Endothelial cell of umbilical vein (primary cell): Measurements from ENCODE around the gene UBB. TPM values are rescaled to one million over a fixed set of nuclear protein-coding genes. Genes with fewer than 3 reads are reported as not detected.

Experiments used
- Bru-seq: library from RNA; stranded (reverse); fragments of 400-500 nt; gene quantifications from one replicate; lab custom pipeline; 2021; lab: Mats Ljungman, UMichigan
- BruChase-seq, 2 experiments: library from RNA; stranded (reverse); fragments of 400-500 nt; gene quantifications; one replicate each; lab custom pipeline; 2021; lab: Mats Ljungman, UMichigan
- BruUV-seq: library from RNA; stranded (reverse); fragments of 400-500 nt; replicated peaks from 2 replicates; lab custom pipeline; 2021; lab: Mats Ljungman, UMichigan
- CTCF ChIA-PET: fragments of 300-600, 350-600 bp; sonication (Branson Sonifier 250); formaldehyde crosslinking; loops from one replicate; lab custom pipeline; 2021; ENCODE audit warnings: antibody characterized with exemption, inconsistent platforms; lab: Charles Lee
- POLR2A ChIA-PET: fragments of 300-600, 350-600 bp; sonication (Branson Sonifier 250); formaldehyde crosslinking; loops from one replicate; lab custom pipeline; 2021; ENCODE audit warnings: antibody characterized with exemption, inconsistent platforms; lab: Charles Lee
- DNase-seq: peaks from one replicate; pipeline ENCODE4 v3.0.0-alpha.2; 2011; ENCODE audit warnings: low read depth, low spot score
- FAIRE-seq: peaks from 2 replicates; lab custom pipeline; 2011; peaks lifted over from hg19 to GRCh38; lab: Jason Lieb, UNC
- H2AFZ ChIP-seq: 2 replicates; pipeline ENCODE4 v1.6.0; 2012; ENCODE audit warnings: low read depth, low read length, control low read depth, inconsistent platforms
- H3K27ac ChIP-seq: 2 replicates; pipeline ENCODE4 v1.5.1; 2011; ENCODE audit warnings: low read depth, mild to moderate bottlenecking, control low read depth, low read length, moderate library complexity; ENCODE audit not compliant: insufficient read depth
- H3K27me3 ChIP-seq, 2 experiments: 2 replicates each; pipeline versions ENCODE4 v1.6.0 to v1.6.1; 2011; ENCODE audit warnings: low read length in 2 of 2, mixed read lengths in 1 of 2; ENCODE audit not compliant: control insufficient read depth in 2 of 2, insufficient read depth in 2 of 2
- H3K36me3 ChIP-seq, 2 experiments: 2 replicates in 1 of 2; 3 replicates in 1 of 2; pipeline ENCODE4 v1.5.1; 2011; ENCODE audit warnings: low read length in 2 of 2, mild to moderate bottlenecking in 1 of 2, moderate library complexity in 1 of 2; ENCODE audit not compliant: control insufficient read depth in 2 of 2, insufficient read depth in 2 of 2; ENCODE audit errors: extremely low read depth in 1 of 2
- H3K4me1 ChIP-seq: 3 replicates; pipeline ENCODE4 v1.5.1; 2011; ENCODE audit warnings: mild to moderate bottlenecking, low read length; ENCODE audit not compliant: control insufficient read depth, insufficient read depth; ENCODE audit errors: extremely low read depth
- H3K4me2 ChIP-seq: 2 replicates; pipeline ENCODE4 v1.6.1; 2011; ENCODE audit warnings: low read length, control low read depth, mixed read lengths; ENCODE audit not compliant: insufficient read depth
- H3K4me3 ChIP-seq, 3 experiments: fragments of 200-600 bp in 1 of 3; sonication (generic), shearing (Covaris generic) in 1 of 3; replicated peaks in 1 of 3; 2 replicates each; pipeline ENCODE4 v1.5.1; 2011 to 2016; ENCODE audit warnings: control low read depth in 3 of 3, low read length in 3 of 3, mild to moderate bottlenecking in 2 of 3, inconsistent platforms in 1 of 3, low read depth in 1 of 3, moderate library complexity in 1 of 3; ENCODE audit not compliant: insufficient read depth in 1 of 3
- H3K79me2 ChIP-seq: 2 replicates; pipeline ENCODE4 v1.6.0; 2012; ENCODE audit warnings: low read length, inconsistent platforms; ENCODE audit not compliant: control insufficient read depth, insufficient read depth
- H3K9ac ChIP-seq: replicated peaks from 2 replicates; pipeline ENCODE3; 2011; ENCODE audit warnings: low read length, control low read depth; ENCODE audit not compliant: insufficient read depth; ENCODE audit errors: extremely low read depth
- H3K9me1 ChIP-seq: replicated peaks from 3 replicates; pipeline ENCODE4 v1.6.0; 2011; ENCODE audit warnings: mild to moderate bottlenecking, low read length; ENCODE audit not compliant: control insufficient read depth, insufficient read depth; ENCODE audit errors: extremely low read depth
- H3K9me3 ChIP-seq: replicated peaks from 2 replicates; pipeline ENCODE4 v1.5.1; 2012; ENCODE audit warnings: low read length, inconsistent platforms; ENCODE audit not compliant: control insufficient read depth, insufficient read depth
- H4K20me1 ChIP-seq: replicated peaks from 2 replicates; pipeline ENCODE3; 2011; ENCODE audit warnings: mild to moderate bottlenecking, low read length; ENCODE audit not compliant: control insufficient read depth, insufficient read depth; ENCODE audit errors: extremely low read depth
- CTCF ChIP-seq, 2 donors: IDR thresholded peaks; 1 replicate in 1 of 2; 2 replicates in 1 of 2; pipeline ENCODE4 v1.5.1; 2011; ENCODE audit warnings: low read length in 2 of 2, mild to moderate bottlenecking in 2 of 2, moderate library complexity in 2 of 2, control low read depth in 1 of 2, inconsistent platforms in 1 of 2, low read depth in 1 of 2; ENCODE audit not compliant: insufficient read depth in 1 of 2; ENCODE audit errors: extremely low read depth in 1 of 2
- EZH2 ChIP-seq: IDR thresholded peaks from 2 replicates; pipeline ENCODE4 v1.6.1; 2012; ENCODE audit warnings: borderline replicate concordance, low read depth, mild to moderate bottlenecking, moderate library complexity, low read length, inconsistent platforms; ENCODE audit not compliant: severe bottlenecking
- FOS ChIP-seq: IDR thresholded peaks from 2 replicates; pipeline ENCODE4 v1.6.1; 2011; ENCODE audit warnings: mild to moderate bottlenecking, low read length, moderate library complexity, borderline replicate concordance; ENCODE audit not compliant: insufficient read depth
- GATA2 ChIP-seq: IDR thresholded peaks from 2 replicates; pipeline ENCODE4 v1.7.0; 2011; ENCODE audit warnings: low read depth, mild to moderate bottlenecking, moderate library complexity, mixed read lengths, low read length; ENCODE audit not compliant: insufficient read length, insufficient read depth
- JUN ChIP-seq: IDR thresholded peaks from 2 replicates; pipeline ENCODE4 v1.6.1; 2011; ENCODE audit warnings: borderline replicate concordance, low read depth; ENCODE audit not compliant: insufficient read length, insufficient read depth
- MAX ChIP-seq: IDR thresholded peaks from 2 replicates; pipeline ENCODE4 v1.6.1; 2011; ENCODE audit not compliant: insufficient read depth, insufficient read length
- MYC ChIP-seq: IDR thresholded peaks from one replicate; pipeline ENCODE4 v1.6.1; 2011; ENCODE audit warnings: mild to moderate bottlenecking, low read depth, low read length
- POLR2A ChIP-seq: IDR thresholded peaks from 2 replicates; pipeline ENCODE4 v1.6.1; 2012; ENCODE audit warnings: low read depth, mild to moderate bottlenecking, control low read depth, low read length
- POLR2AphosphoS5 ChIP-seq: IDR thresholded peaks from 2 replicates; pipeline ENCODE4 v1.6.1; 2012; ENCODE audit warnings: low read depth, mild to moderate bottlenecking, control low read depth, low read length, moderate library complexity; ENCODE audit not compliant: insufficient read depth
- dilution Hi-C: fragments of 300-500 bp; cut with MboI; formaldehyde crosslinking; loops from one replicate; pipeline ENCODE4 v1.15.0; 2019; ENCODE audit warnings: low sequenced_read_pairs; ENCODE audit not compliant: extremely low pct_ligation_motif_present
- intact Hi-C: fragments of 100-400 bp; cut with micrococcal nuclease; formaldehyde crosslinking; loops from one replicate; pipeline ENCODE4 v1.10.0; 2022
- long read RNA-seq: library from polyadenylated mRNA; stranded (forward); transcript quantifications from one replicate; pipeline ENCODE4 v2.0.0, GENCODE V29; 2021
- polyA minus RNA-seq, 3 experiments: library from RNA; depleted of rRNA, polyadenylated mRNA; stranded (reverse); fragments of >200 nt; gene quantifications; 1 replicate in 1 of 3; 2 replicates in 2 of 3; pipeline ENCODE4 v1.2.3, GENCODE V29; 2011
- polyA plus RNA-seq, 4 experiments: library from polyadenylated mRNA; depleted of rRNA in 3 of 4; stranded (reverse) in 3 of 4; unstranded in 1 of 4; fragments of >200 nt; gene quantifications; 2 replicates each; pipeline versions ENCODE4 v1.2.1 to v1.2.3, GENCODE V29; 2011 to 2012; ENCODE audit warnings: missing spikeins in 1 of 4
- total RNA-seq: library from RNA; stranded (reverse); gene quantifications from 2 replicates; pipeline ENCODE4 v1.2.3, GENCODE V29; 2021

The UBB gene
- total RNA-seq (1,183 and 1,294 TPM in 2 replicates), polyA plus RNA-seq (1,282 and 1,683 TPM in 2 replicates), polyA minus RNA-seq (1,148 and 1,520 TPM in 2 replicates), Bru-seq, nascent RNA (percentile 97 among the genes with signal in this experiment), BruChase-seq, experiment 1, labeled RNA remaining after a 6-hour chase (percentile 100 among the genes with signal in this experiment), BruChase-seq, experiment 2, labeled RNA remaining after a 2-hour chase (percentile 99 among the genes with signal in this experiment)
- polyA plus RNA-seq (2011; cell fraction: cytosol; rRNA removed) = 2,429 and 2,954 TPM in 2 replicates
- 752 and 988 TPM in 2 replicates for polyA plus RNA-seq (2011; cell fraction: nucleus; rRNA removed)
- polyA plus RNA-seq (2012) = 2,061 and 2,237 TPM in 2 replicates
- 916 TPM for polyA minus RNA-seq (2011; cell fraction: cytosol; rRNA and poly(A)+ RNA removed)
- 206 and 281 TPM in 2 replicates for polyA minus RNA-seq (2011; cell fraction: nucleus; rRNA and poly(A)+ RNA removed)
- long read RNA-seq, transcript UBB-203 (2 exons, 1,012 nt) = minor isoform, 7 of 2,003 reads
- long read RNA-seq, transcript UBB-207 (2 exons, 477 nt) = minor isoform, 5 of 2,003 reads
- long read RNA-seq, transcript UBB-201 (2 exons, 1,225 nt) = major isoform, 1,949 of 2,003 reads
- long read RNA-seq, partial matches to known transcripts = 0 of 2,003 reads
- long read RNA-seq, other reads (novel, unspliced or antisense) = 40 of 2,003 reads

GRCh38 chr17:16380640-16381495, at the start of gene UBB:
UBB (plus strand) TSS chr17:16381091; CDS start chr17:16381908, 817 bp downstream.
- H3K79me2 ChIP-seq = peaks cover 24% of the 10 kb centered on the region
- no peaks in the 10 kb centered on the region for H3K9me1 ChIP-seq
- CTCF ChIA-PET = interaction anchor here (1.0 to 2.2 kb wide), 5 partner anchors 17 to 64 kb away, joined by 3 to 15 read pairs (median 5); partner anchors contain the start of gene CENPV
- H3K9me3 ChIP-seq = no peaks in the 10 kb centered on the region
- peak within 1 kb of the TSS; percentile 65 to 90 (median 88) for H3K4me3 ChIP-seq
- peak within 1 kb of the TSS; percentile 91 for H3K4me2 ChIP-seq
- TF ChIP-seq MAX (no peak), EZH2 (no peak), FOS (peak; percentile 11), CTCF (IDR thresholded peaks at IDR 0.05; ENCODE audit: extremely low read depth in 1 of 2, insufficient read depth in 1 of 2, low read depth in 1 of 2, low read length in 2 of 2) (peak in 1 of 2 donors; percentile 22), JUN (peak; percentile 4), GATA2 (peak; percentile 15), POLR2A (peak; percentile 100), MYC (no peak), POLR2AphosphoS5 (peak; percentile 100)
- H3K9ac ChIP-seq = peak within 1 kb of the TSS; percentile 97
- H3K4me1 ChIP-seq = peaks cover 4% of the 10 kb centered on the region
- dilution Hi-C loops (no loop called here), intact Hi-C loops (loop anchor here (1.0 kb wide), 1 partner anchor 58 kb away; no protein-coding TSS in a partner anchor)
- DNase-seq = peak; percentile 98
- POLR2A ChIA-PET = interaction anchor here (0.6 to 2.4 kb wide), 42 partner anchors 9 to 1209 kb away, joined by 3 to 52 read pairs (median 6); partner anchors contain the start of genes CENPV and NCOR1
- H4K20me1 ChIP-seq = no peaks in the 10 kb centered on the region
- FAIRE-seq = peak; percentile 90
- H3K27ac ChIP-seq = peak within 1 kb of the TSS; percentile 97
- H3K27me3 ChIP-seq = no peaks in the 10 kb centered on the region
- no TSS peak for BruUV-seq
- H2AFZ ChIP-seq = peak within 1 kb of the TSS; percentile 92
- H3K36me3 ChIP-seq = peaks cover 0 to 12% of the 10 kb centered on the region in 2 experiments
